CD4-positive, alpha-beta memory T cell (primary cell): ENCODE results near the gene ZNF526. TPM values are rescaled to one million over a fixed set of nuclear protein-coding genes. Genes with fewer than 3 reads are reported as not detected.

Source experiments
- CTCF ChIA-PET: fragments of 350-600 bp; sonication (Branson Sonifier 250); formaldehyde crosslinking; loops from one replicate; lab custom pipeline; 2021; ENCODE audit warnings: inconsistent platforms; ENCODE audit not compliant: partially characterized antibody; lab: Charles Lee
- POLR2A ChIA-PET: fragments of 350-600 bp; sonication (Branson Sonifier 250); formaldehyde crosslinking; loops from one replicate; lab custom pipeline; 2021; ENCODE audit not compliant: partially characterized antibody; lab: Charles Lee
- DNase-seq, 5 donors: peaks; one replicate each; pipeline versions ENCODE4 v3.0.0 to v3.0.0-alpha.2; 2020 to 2022; ENCODE audit warnings: mixed read lengths in 1 of 5
- H3K27ac ChIP-seq: one replicate; pipeline ENCODE4 v1.7.0; 2013; ENCODE audit warnings: low read depth, low read length
- H3K27me3 ChIP-seq: 2 replicates; pipeline ENCODE4 v1.7.0; 2013; ENCODE audit warnings: mild to moderate bottlenecking, low read length, moderate library complexity; ENCODE audit not compliant: insufficient read depth
- H3K36me3 ChIP-seq: 2 replicates; pipeline ENCODE4 v1.7.0; 2013; ENCODE audit warnings: mild to moderate bottlenecking, low read length, moderate library complexity; ENCODE audit not compliant: insufficient read depth
- H3K4me1 ChIP-seq: 2 replicates; pipeline ENCODE4 v1.7.0; 2013; ENCODE audit warnings: mild to moderate bottlenecking, low read length, moderate library complexity; ENCODE audit not compliant: insufficient read depth
- H3K4me3 ChIP-seq, 2 donors: one replicate each; pipeline ENCODE4 v1.7.0; 2013; ENCODE audit warnings: low read length in 2 of 2, mild to moderate bottlenecking in 1 of 2
- H3K9me3 ChIP-seq, 2 donors: one replicate each; pipeline ENCODE4 v1.7.0; 2013; ENCODE audit warnings: low read length in 2 of 2, control low read depth in 1 of 2; ENCODE audit not compliant: control insufficient read depth in 1 of 2
- H3K27ac Mint-ChIP-seq, 7 donors: one replicate each; pipeline ENCODE4 v1.8.0; 2020 to 2021; ENCODE audit warnings: mixed read lengths in 7 of 7, mild to moderate bottlenecking in 6 of 7, inconsistent platforms in 3 of 7, moderate library complexity in 3 of 7
- H3K27me3 Mint-ChIP-seq, 2 donors: one replicate each; pipeline ENCODE4 v1.8.0; 2020 to 2021; ENCODE audit warnings: mixed read lengths in 2 of 2
- H3K36me3 Mint-ChIP-seq, 2 donors: one replicate each; pipeline ENCODE4 v1.8.0; 2020 to 2021; ENCODE audit warnings: mixed read lengths in 2 of 2, inconsistent platforms in 1 of 2, mild to moderate bottlenecking in 1 of 2
- H3K4me1 Mint-ChIP-seq, 4 donors: one replicate each; pipeline ENCODE4 v1.8.0; 2020 to 2021; ENCODE audit warnings: mixed read lengths in 4 of 4, mild to moderate bottlenecking in 1 of 4
- H3K4me3 Mint-ChIP-seq, 8 donors: one replicate each; pipeline ENCODE4 v1.8.0; 2020 to 2021; ENCODE audit warnings: mixed read lengths in 8 of 8, mild to moderate bottlenecking in 7 of 8, moderate library complexity in 6 of 8, inconsistent platforms in 3 of 8
- H3K9me3 Mint-ChIP-seq, 8 donors: one replicate each; pipeline ENCODE4 v1.8.0; 2020 to 2021; ENCODE audit warnings: mixed read lengths in 8 of 8, mild to moderate bottlenecking in 5 of 8, inconsistent platforms in 3 of 8, moderate library complexity in 1 of 8
- intact Hi-C: fragments of 100-400 bp; cut with micrococcal nuclease; formaldehyde crosslinking; loops from one replicate; pipeline ENCODE4 v1.15.1; 2023
- polyA plus RNA-seq, 2 donors: library from polyadenylated mRNA; unstranded; fragments of 300-500 nt; fragmentation: Illumina TruSeq; gene quantifications; one replicate each; pipeline ENCODE4 v1.2.3, GENCODE V29; 2021
- total RNA-seq, 2 experiments: library from RNA; stranded (reverse); gene quantifications; one replicate each; pipeline ENCODE4 v1.2.3, GENCODE V29; 2021

ZNF526 gene
- total and polyA plus RNA-seq, 4 experiments from 2014 or later, result 2.3 to 28.8 (median 18.5) TPM

GRCh38 chr19:42193706-42194105, 26.4 kb upstream of the ZNF526 start:
- peaks cover 64% of the 10 kb centered on the region for H3K4me1 ChIP-seq
- POLR2A ChIA-PET, result interaction anchor here (0.7 kb wide), 1 partner anchor 11 kb away, joined by 3 read pairs; no protein-coding TSS in a partner anchor

GRCh38 chr19:42196011-42197001, 23.8 kb upstream of the ZNF526 start:
- Mint-ChIP-seq H3K9me3 (peaks cover 0 to 3% (median 0%) of the 10 kb centered on the region in 8 donors), H3K4me1 (peaks cover 55 to 89% (median 71%) of the 10 kb centered on the region in 4 donors), H3K27me3 (no peaks in the 10 kb centered on the region), H3K4me3 (peak overlapping the region in 5 of 8 donors; percentile 5 to 79 (median 55)), H3K27ac (peak overlapping the region in 4 of 7 donors; percentile 36 to 80 (median 52)), H3K36me3 (peaks cover 29 to 38% of the 10 kb centered on the region in 2 donors)
- intact Hi-C loops, result loop anchor here (5.0 kb wide), 2 partner anchors 86 to 106 kb away; partner anchors contain the start of genes PAFAH1B3 and PRR19
- H3K36me3 ChIP-seq, result peaks cover 13% of the 10 kb centered on the region
- no peak for DNase-seq
- peaks cover 76% of the 10 kb centered on the region for H3K4me1 ChIP-seq
- H3K9me3 ChIP-seq, result peaks cover 0 to 4% of the 10 kb centered on the region in 2 donors
- H3K4me3 ChIP-seq, result no peak overlapping the region
- POLR2A ChIA-PET, result interaction anchor here (0.6 to 7.6 kb wide), 2 partner anchors 22 to 87 kb away, joined by 3 to 149 read pairs; partner anchors contain the start of genes DEDD2 and ZNF526
- CTCF ChIA-PET, result interaction anchor here (0.6 kb wide), 1 partner anchor 11 kb away, joined by 3 read pairs; no protein-coding TSS in a partner anchor
- no peak overlapping the region for H3K27ac ChIP-seq
- no peaks in the 10 kb centered on the region for H3K27me3 ChIP-seq

More at GRCh38 chr19:42193706-42194105, 26.4 kb upstream of the ZNF526 start:
- H3K36me3 ChIP-seq, result peaks cover 12% of the 10 kb centered on the region
- peaks cover 21 to 23% of the 10 kb centered on the region in 2 donors for H3K36me3 Mint-ChIP-seq
- no peak for DNase-seq
- peak overlapping the region in 3 of 7 donors; percentile 57 to 75 (median 72) for H3K27ac Mint-ChIP-seq
- H3K4me3 Mint-ChIP-seq, result peak overlapping the region in 1 of 8 donors; percentile 32
- H3K27me3 Mint-ChIP-seq, result no peaks in the 10 kb centered on the region
- H3K9me3 Mint-ChIP-seq, result peaks cover 0 to 3% (median 0%) of the 10 kb centered on the region in 8 donors
- H3K27me3 ChIP-seq, result no peaks in the 10 kb centered on the region
- no peak overlapping the region for H3K4me3 ChIP-seq
- H3K9me3 ChIP-seq, result peaks cover 0 to 4% of the 10 kb centered on the region in 2 donors
- H3K4me1 Mint-ChIP-seq, result peaks cover 45 to 87% (median 68%) of the 10 kb centered on the region in 4 donors
- CTCF ChIA-PET, result no interaction called here
- intact Hi-C loops, result no loop called here
- no peak overlapping the region for H3K27ac ChIP-seq

GRCh38 chr19:42197375-42197817, 22.7 kb upstream of the ZNF526 start:
- H3K36me3 Mint-ChIP-seq, result peaks cover 33 to 48% of the 10 kb centered on the region in 2 donors
- Histone ChIP-seq H3K4me3 (peak overlapping the region in 1 of 2 donors; percentile 17), H3K27ac (peak overlapping the region; percentile 28), H3K4me1 (peaks cover 76% of the 10 kb centered on the region), H3K9me3 (peaks cover 0 to 4% of the 10 kb centered on the region in 2 donors), H3K27me3 (no peaks in the 10 kb centered on the region), H3K36me3 (peaks cover 15% of the 10 kb centered on the region)
- H3K9me3 Mint-ChIP-seq, result peaks cover 0 to 3% (median 0%) of the 10 kb centered on the region in 8 donors
- peak overlapping the region in 7 of 8 donors; percentile 8 to 82 (median 74) for H3K4me3 Mint-ChIP-seq
- H3K4me1 Mint-ChIP-seq, result peaks cover 56 to 90% (median 72%) of the 10 kb centered on the region in 4 donors
- POLR2A ChIA-PET, result interaction anchor here (3.0 to 7.6 kb wide), 3 partner anchors 10 to 46 kb away, joined by 35 to 149 read pairs (median 63); partner anchors contain the start of genes DEDD2, GSK3A and ZNF526
- H3K27ac Mint-ChIP-seq, result peak overlapping the region; percentile 57 to 94 (median 81)
- intact Hi-C loops, result loop anchor here (5.0 kb wide), 2 partner anchors 85 to 105 kb away; partner anchors contain the start of genes PAFAH1B3 and PRR19
- H3K27me3 Mint-ChIP-seq, result no peaks in the 10 kb centered on the region
- CTCF ChIA-PET, result interaction anchor here (2.8 to 5.8 kb wide), 3 partner anchors 13 to 99 kb away, joined by 7 to 26 read pairs (median 11); no protein-coding TSS in a partner anchor
- no peak for DNase-seq

- H3K27me3 ChIP-seq, result no peaks in the 10 kb centered on the region
- POLR2A ChIA-PET, result interaction anchor here (0.6 to 7.6 kb wide), 24 partner anchors 8 to 312 kb away, joined by 3 to 149 read pairs (median 6); partner anchors contain the start of genes CIC, DEDD2, GSK3A and PAFAH1B3
- CTCF ChIA-PET, result interaction anchor here (0.6 to 5.8 kb wide), 13 partner anchors 8 to 97 kb away, joined by 3 to 26 read pairs (median 4); partner anchors contain the start of genes GSK3A and POU2F2
- H3K4me3 ChIP-seq, result peak overlapping the region; percentile 38 to 49
- peaks cover 36 to 56% of the 10 kb centered on the region in 2 donors for H3K36me3 Mint-ChIP-seq
- peak; percentile 84 to 90 (median 85) for DNase-seq
- H3K9me3 Mint-ChIP-seq, result peaks cover 0 to 2% (median 0%) of the 10 kb centered on the region in 8 donors
- H3K4me1 ChIP-seq, result peaks cover 87% of the 10 kb centered on the region
- intact Hi-C loops, result loop anchor here (1.0 to 5.0 kb wide), 6 partner anchors 14 to 103 kb away; partner anchors contain the start of genes DEDD2, GSK3A, PAFAH1B3 and PRR19
- peak overlapping the region; percentile 80 to 93 (median 88) for H3K4me3 Mint-ChIP-seq
- no peaks in the 10 kb centered on the region for H3K27me3 Mint-ChIP-seq
- peaks cover 29% of the 10 kb centered on the region for H3K36me3 ChIP-seq
- peak overlapping the region; percentile 86 to 96 (median 96) for H3K27ac Mint-ChIP-seq
- peaks cover 62 to 91% (median 76%) of the 10 kb centered on the region in 4 donors for H3K4me1 Mint-ChIP-seq
- no peaks in the 10 kb centered on the region for H3K9me3 ChIP-seq
- H3K27ac ChIP-seq, result peak overlapping the region; percentile 86
Observed at GRCh38 chr19:42198676-42199439, 21.3 kb upstream of the ZNF526 start.

GRCh38 chr19:42199440-42200115, 20.5 kb upstream of the ZNF526 start:
- Mint-ChIP-seq H3K4me1 (peaks cover 63 to 93% (median 78%) of the 10 kb centered on the region in 4 donors), H3K27me3 (no peaks in the 10 kb centered on the region), H3K9me3 (peaks cover 0 to 2% (median 0%) of the 10 kb centered on the region in 8 donors), H3K4me3 (peak overlapping the region; percentile 80 to 93 (median 88)), H3K27ac (peak overlapping the region; percentile 86 to 96 (median 96)), H3K36me3 (peaks cover 37 to 61% of the 10 kb centered on the region in 2 donors)
- DNase-seq, result peak; percentile 53 to 75 (median 65)
- Histone ChIP-seq H3K27ac (peak overlapping the region; percentile 86), H3K27me3 (no peaks in the 10 kb centered on the region), H3K4me1 (peaks cover 94% of the 10 kb centered on the region), H3K36me3 (peaks cover 34% of the 10 kb centered on the region), H3K9me3 (no peaks in the 10 kb centered on the region), H3K4me3 (peak overlapping the region; percentile 43 to 49)
- ChIA-PET POLR2A (interaction anchor here (0.6 to 7.6 kb wide), 24 partner anchors 8 to 312 kb away, joined by 3 to 149 read pairs (median 6); partner anchors contain the start of genes CIC, DEDD2, GSK3A and POU2F2), CTCF (interaction anchor here (0.6 to 5.8 kb wide), 12 partner anchors 9 to 96 kb away, joined by 3 to 26 read pairs (median 6); partner anchors contain the start of genes GSK3A and POU2F2)
- intact Hi-C loops, result loop anchor here (1.0 to 5.0 kb wide), 6 partner anchors 14 to 103 kb away; partner anchors contain the start of genes DEDD2, GSK3A, PAFAH1B3 and PRR19
